DMS153 treated with DMSO at 0.1 percent for 48 hours (cell line): ENCODE data around the gene SEC24B.
A peak's percentile ranks its signal among the peaks of the same experiment; 100 is the strongest.

Experiments
- DNase-seq: peaks from one replicate; lab custom pipeline; 2025; ENCODE audit not compliant: unreplicated experiment; lab: John Stamatoyannopoulos, UW

The SEC24B gene

GRCh38 chr4:109433205-109434006, at the start of gene SEC24B:
Gene SEC24B, plus strand, starts transcription at chr4:109433815. Its CDS starts 55 bp downstream, at chr4:109433870.
- peak; percentile 74 for DNase-seq

GRCh38 chr4:109383823-109384222, 49.8 kb upstream of the SEC24B start:
- DNase-seq = no peak

DNA sequence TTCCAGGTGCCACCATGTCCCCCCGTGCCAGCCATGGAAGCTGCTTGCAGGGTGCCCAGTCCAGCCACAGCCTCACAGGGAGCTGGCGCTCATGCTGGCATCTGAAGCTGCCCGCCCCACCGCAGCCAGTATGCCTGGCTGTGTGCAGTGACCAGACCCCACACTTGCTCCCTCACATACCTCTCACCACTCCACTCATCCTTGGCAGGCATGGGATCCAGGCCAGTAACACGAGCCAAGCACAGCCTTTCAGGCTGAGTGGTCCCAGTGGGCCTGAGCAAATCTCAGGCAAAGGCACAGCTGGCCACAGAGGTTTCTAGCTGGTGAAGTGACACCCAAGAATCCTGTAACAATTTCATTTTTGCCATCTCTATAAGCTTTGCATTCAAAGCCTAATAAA, 48.4 kb upstream of the SEC24B start:
- no peak for DNase-seq

DNA sequence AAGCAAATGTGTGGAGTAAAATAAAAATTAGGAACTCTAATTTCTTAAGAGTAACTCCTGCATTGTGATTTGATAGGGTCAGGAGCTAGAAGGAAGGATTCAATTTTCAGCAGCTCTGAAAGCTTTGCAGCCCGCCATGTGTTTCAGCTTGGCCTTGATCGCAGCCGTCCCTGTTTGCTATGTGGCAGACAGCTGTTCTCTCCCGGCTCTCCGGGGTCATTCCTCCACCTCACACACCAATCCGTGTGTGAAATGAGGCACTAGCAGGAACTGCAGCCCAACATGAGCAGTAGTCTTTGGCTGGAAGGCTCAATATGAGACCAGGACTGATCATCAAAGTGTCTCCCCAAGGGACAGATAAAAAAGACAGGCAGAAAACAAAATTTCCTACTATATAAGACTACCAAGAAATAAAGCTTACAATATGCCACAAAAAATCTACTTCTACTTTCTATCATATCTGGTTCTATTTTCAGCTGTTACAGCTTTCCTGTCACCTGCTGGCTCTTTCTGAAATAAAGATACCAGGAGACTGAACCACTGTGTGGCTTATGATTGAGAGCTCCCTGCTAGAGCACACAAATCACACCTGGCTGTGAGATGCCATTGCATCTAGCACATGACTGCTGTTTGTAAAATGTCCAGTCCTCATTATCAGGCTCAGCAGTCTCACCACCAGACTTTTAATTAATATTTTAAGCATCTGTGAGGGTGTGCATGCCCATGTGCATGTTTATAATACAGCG, 44.1 kb upstream of the SEC24B start:
- DNase-seq = no peak

DNA sequence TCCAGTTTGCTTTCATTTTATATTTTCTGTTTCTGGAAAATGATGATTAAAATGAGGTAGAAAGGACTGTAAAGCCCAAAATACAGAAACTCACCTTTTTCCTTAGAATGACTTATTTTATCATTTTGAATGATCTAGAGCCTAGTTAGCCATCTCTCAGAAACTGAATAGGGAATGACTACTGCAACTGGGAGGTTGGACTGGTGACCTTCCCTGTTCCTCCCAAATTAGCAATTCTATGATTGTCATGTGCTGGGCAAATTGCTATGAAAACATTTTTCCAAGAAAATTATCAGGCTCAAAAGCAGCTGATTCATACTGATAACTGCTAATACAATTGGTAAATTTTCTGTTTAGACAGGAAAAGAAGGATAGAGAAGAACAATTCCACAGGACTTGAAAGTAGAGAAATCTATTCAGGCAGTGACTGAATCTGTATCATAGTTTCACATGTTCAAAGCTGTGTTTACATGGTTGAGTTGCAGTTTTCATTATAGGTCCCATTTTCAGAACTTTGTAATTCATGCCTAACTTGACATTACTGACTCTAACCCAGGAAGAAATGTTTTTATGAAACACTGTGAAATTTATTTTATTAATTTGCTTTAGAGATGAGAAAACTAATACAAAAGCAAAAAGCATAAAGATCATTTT, 43.4 kb upstream of the SEC24B start:
- DNase-seq = no peak

DNA sequence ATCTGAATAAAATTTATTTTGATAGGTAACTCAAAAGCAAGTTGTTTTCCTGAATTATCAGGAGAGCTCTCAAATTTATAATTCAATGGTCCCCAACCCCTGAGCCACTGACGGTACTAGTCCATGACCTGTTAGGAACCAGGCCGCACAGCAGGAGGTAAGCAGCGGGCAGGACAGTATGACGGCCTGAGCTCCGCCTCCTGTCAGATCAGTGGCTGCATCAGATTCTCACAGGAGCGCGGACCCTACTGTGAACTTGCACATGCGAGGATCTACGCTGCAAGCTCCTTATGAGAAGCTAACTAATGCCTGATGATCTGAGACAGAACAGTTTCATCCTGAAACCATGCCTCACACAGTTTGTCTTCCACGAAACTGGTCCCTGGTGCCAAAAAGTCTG, 37.9 kb upstream of the SEC24B start:
- DNase-seq = no peak

GRCh38 chr4:109398928-109399327, 34.7 kb upstream of the SEC24B start:
- no peak for DNase-seq

GRCh38 chr4:109406337-109406931, 27.2 kb upstream of the SEC24B start:
- peak; percentile 18 for DNase-seq

- DNase-seq = no peak
These were observed 26.4 kb upstream of the SEC24B start for GRCh38 chr4:109407027-109407737.

- DNase-seq = no peak
These were observed 24.9 kb upstream of the SEC24B start for GRCh38 chr4:109408711-109409110.

DNA sequence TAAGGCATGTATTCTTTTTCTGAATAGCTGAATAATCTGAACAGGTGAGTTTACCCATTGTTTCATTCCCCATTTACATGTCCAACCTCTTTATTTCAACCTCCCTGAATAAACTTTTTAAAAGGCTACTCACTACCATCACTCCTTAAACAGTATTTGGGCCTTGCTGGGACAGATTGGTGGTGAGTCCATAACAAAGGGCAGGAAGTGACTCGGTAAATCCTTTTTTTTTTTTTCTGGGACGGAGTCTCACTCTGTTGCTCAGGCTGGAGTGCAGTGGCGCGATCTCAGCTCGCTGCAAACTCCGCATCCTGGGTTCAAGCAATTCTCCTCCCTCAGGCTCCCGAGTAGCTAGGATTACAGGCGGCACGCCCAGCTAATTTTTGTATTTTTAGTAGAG, 23.4 kb upstream of the SEC24B start:
- no peak for DNase-seq

DNA sequence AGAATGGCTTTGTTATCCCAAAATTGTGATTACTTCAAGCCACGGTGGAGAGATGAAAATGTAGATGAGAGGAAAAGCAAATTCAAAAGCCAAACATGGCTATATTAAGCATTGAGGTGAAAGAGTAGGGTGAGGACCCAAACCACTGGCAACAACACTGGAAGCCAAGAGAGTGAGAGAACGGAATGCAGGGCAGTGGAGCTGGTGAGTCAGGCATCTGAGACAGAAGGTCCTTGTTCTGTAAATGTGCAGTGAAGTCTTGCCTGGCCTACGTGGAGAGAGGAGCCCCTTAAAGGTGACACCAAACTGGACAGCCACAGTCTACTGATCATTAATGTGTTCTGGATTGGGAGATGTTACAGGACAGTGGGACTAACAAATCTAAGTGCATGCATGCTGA, 22.8 kb upstream of the SEC24B start:
- no peak for DNase-seq

DNA sequence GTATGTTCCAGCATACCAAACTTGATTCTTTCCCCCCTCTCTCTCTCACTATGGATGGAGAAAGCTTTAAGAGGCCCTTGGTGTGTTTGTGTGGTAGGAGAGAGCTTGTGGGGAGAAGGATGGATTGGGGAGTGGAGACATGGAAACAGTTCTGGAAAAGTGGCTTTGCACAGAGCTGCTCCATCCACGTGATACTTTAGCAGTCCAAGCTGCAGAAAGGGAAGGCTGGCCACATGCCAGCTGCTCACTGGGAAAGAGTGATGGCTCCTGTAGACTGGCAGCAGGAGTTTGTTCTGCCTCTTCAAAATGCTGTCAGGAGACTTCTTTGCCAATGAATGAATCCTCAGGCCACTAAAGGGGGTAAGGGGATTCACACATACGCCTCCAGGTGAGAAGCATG, 21.7 kb upstream of the SEC24B start:
- no peak for DNase-seq

GRCh38 chr4:109412776-109413175, 20.8 kb upstream of the SEC24B start:
- DNase-seq = no peak

DNA sequence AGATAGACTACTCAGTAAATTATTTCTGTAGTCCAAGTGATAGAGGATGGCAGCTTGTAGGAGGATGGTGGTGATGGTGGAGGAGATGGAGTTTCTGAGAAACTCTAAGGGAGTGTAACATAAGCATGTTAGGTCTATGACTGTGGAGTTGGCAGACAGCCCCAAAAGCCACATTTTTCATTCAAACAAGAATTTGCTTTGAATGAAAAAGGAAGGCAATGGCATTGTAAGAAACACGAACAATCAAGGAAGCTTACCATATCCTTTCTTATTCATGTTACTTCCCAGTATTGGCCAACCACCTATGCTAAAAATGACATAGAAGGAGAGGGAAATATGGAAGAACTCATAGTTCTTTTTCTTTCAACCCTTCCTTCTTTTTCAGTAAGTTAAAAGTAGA, 18.7 kb upstream of the SEC24B start:
- DNase-seq = no peak

DNA sequence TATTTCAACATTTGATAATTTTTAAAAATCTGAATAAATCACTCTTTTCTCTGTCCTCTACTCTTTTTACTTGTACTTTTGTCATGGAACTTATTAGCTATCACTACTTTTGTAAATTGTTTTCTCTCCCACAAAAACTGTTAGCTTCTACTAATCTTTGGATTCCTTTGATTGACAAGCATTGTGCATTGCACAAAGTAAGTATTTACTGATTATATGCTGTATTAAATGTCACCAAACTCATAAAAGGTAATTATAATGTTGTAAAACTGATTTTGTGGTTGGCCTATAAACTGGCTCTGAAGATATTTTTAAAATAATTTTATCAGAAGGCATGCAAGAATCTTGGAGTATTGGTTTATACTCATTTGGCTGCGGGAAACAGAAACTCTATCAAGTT, 15.0 kb upstream of the SEC24B start:
- no peak for DNase-seq

DNA sequence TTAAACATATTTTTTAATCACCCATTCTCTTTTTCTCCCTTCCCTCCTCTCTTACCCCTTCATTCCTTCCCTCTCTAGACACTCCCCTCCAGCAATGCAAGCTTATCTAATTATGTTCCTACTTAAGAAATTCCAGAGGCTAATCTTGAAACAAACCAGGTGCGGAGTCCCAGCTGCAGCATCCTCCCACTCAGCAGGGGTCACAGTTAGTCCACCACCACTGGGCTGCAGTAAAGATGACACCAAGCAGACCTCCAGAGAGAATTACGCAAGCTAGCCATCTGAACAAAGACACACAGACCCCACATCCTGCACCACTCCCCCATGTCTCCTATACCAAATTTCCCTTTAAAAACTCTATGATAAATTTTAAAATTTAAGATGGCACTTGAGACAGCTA, 13.9 kb upstream of the SEC24B start:
- no peak for DNase-seq

GRCh38 chr4:109424093-109424841, 9.3 kb upstream of the SEC24B start:
- no peak for DNase-seq

DNA sequence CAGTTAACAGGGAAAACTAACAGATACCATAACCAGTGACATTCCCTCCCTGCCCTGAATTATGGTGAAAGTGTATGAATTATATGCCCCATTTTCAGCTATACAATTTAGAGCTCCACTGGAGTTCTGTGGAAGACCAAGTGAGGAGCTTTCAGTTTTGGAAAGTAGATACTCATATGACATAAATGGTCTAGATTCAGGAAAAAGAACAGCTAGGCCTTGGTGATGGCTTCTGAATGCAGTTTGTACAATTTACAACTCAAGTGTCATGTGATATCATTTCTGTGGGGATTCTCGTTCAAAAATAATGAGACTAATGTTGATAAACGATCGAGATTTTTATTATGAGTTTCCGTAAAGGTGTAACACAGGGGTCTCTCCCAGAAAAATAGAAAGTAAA, 8.2 kb upstream of the SEC24B start:
- DNase-seq = no peak

DNA sequence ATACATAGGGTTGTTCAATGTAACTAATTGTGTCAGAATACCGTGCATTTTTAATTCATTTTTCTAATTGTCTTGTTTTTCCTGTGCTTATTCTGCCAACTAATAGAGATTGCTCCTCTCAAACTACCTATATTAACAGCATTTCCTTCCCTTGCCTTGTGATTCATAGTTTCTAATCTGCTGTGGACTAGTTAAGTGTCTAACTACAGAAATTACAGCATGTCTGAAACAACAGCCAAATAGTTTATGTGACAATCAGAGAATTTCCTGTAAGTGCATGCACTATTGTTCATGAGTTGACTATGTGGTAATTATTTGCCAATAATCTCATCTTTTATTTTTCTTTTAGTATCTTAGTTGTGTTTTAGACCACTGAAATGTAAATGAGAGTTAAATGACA, 4.1 kb upstream of the SEC24B start:
- no peak for DNase-seq
